Cardiac septum (tissue), 1 donor: ENCODE data around the gene APOL4. TPM values are rescaled to one million over a fixed set of nuclear protein-coding genes. Genes with fewer than 3 reads are reported as not detected.
"Not testable (repeated sequence)": the region's sequence is repeated elsewhere in the genome, so short reads cannot be mapped to it uniquely, and the experiment has no call there.

Experiments used
- DNase-seq: peaks from one replicate; pipeline ENCODE4 v3.0.0-alpha.2; 2020; ENCODE audit warnings: low spot score
- intact Hi-C: fragments of 100-400 bp; cut with DNase I; formaldehyde crosslinking; loops from one replicate; pipeline ENCODE4 v1.14.0; 2022
- long read RNA-seq: library from polyadenylated mRNA; unstranded; transcript quantifications from one replicate; pipeline ENCODE4 v2.0.0, GENCODE V29; 2021
- total RNA-seq: library from RNA; stranded (reverse); fragmentation: NEBNext Ultra II Directional; extraction: Animal tissue kit (Norgen Biotek cat#: 25700); gene quantifications from one replicate; pipeline ENCODE4 v1.2.1, GENCODE V29; 2021
- donor health status: DM: no; HTN: no; CAD: no.

APOL4 gene
- total RNA-seq = 6.1 TPM
- long read RNA-seq, partial matches to known transcripts = 9 of 10 reads
- long read RNA-seq, other reads (novel, unspliced or antisense) = 1 of 10 reads

GRCh38 chr22:36201630-36202319 is at the start of gene APOL4:
Gene APOL4 (minus strand): TSS chr22:36201809. CDS start chr22:36201734, 75 bp downstream.
- intact Hi-C loops = loop anchor here (5.0 kb wide), 2 partner anchors 36 to 56 kb away; partner anchors contain the start of gene APOL2
- DNase-seq = peak; percentile 91

GRCh38 chr22:36250292-36250960 is 48.8 kb upstream of the APOL4 start:
- intact Hi-C loops, DNase-seq: not testable (repeated sequence)

GRCh38 chr22:36249160-36249559 is 47.6 kb upstream of the APOL4 start:
- intact Hi-C loops = no loop called here
- DNase-seq = no peak

- no peak for DNase-seq
- intact Hi-C loops = no loop called here
These were observed 46.3 kb upstream of the APOL4 start for GRCh38 chr22:36247955-36248354.

- intact Hi-C loops = no loop called here
- no peak for DNase-seq
These were observed 45.1 kb upstream of the APOL4 start for GRCh38 chr22:36246718-36247117.

GRCh38 chr22:36245805-36246356 is 44.3 kb upstream of the APOL4 start:
- intact Hi-C loops = no loop called here
- DNase-seq = no peak

GRCh38 chr22:36244522-36245391 is 43.1 kb upstream of the APOL4 start:
- intact Hi-C loops = no loop called here
- peak; percentile 71 for DNase-seq

- DNase-seq = no peak
- intact Hi-C loops = no loop called here
These were observed 42.4 kb upstream of the APOL4 start for GRCh38 chr22:36243986-36244385.

GRCh38 chr22:36239401-36240171 is 38.0 kb upstream of the APOL4 start, which contains the start of gene APOL2:
Gene APOL2 (minus strand): TSS chr22:36239527. CDS start chr22:36233162, 6,365 bp downstream.
- DNase-seq = peak; percentile 96
- intact Hi-C loops = loop anchor here (5.0 to 10.0 kb wide), 3 partner anchors 37 to 95 kb away; partner anchors contain the start of gene APOL4

GRCh38 chr22:36239150-36239400 is 37.5 kb upstream of the APOL4 start:
- DNase-seq = no peak
- intact Hi-C loops = loop anchor here (5.0 to 10.0 kb wide), 3 partner anchors 37 to 94 kb away; partner anchors contain the start of gene APOL4

GRCh38 chr22:36238373-36239149 is 37.0 kb upstream of the APOL4 start:
- intact Hi-C loops = loop anchor here (5.0 to 10.0 kb wide), 3 partner anchors 36 to 94 kb away; partner anchors contain the start of gene APOL4
- DNase-seq = no peak

- DNase-seq = no peak
- intact Hi-C loops = loop anchor here (5.0 to 10.0 kb wide), 3 partner anchors 35 to 93 kb away; partner anchors contain the start of gene APOL4
These were observed 36.1 kb upstream of the APOL4 start for GRCh38 chr22:36237462-36238372.

- intact Hi-C loops = loop anchor here (5.0 to 10.0 kb wide), 3 partner anchors 34 to 92 kb away; partner anchors contain the start of gene APOL4
These were observed 35.0 kb upstream of the APOL4 start for GRCh38 chr22:36236388-36237319.

GRCh38 chr22:36235585-36235984 is 34.0 kb upstream of the APOL4 start:
- intact Hi-C loops = loop anchor here (5.0 to 10.0 kb wide), 3 partner anchors 33 to 91 kb away; partner anchors contain the start of gene APOL4
- no peak for DNase-seq

More at GRCh38 chr22:36236388-36237319, 35.0 kb upstream of the APOL4 start:
- DNase-seq = no peak

- intact Hi-C loops = loop anchor here (5.0 to 10.0 kb wide), 3 partner anchors 33 to 90 kb away; partner anchors contain the start of gene APOL4
- DNase-seq = no peak
These were observed 33.3 kb upstream of the APOL4 start for GRCh38 chr22:36234919-36235318.

GRCh38 chr22:36234213-36234612 is 32.6 kb upstream of the APOL4 start:
- intact Hi-C loops = loop anchor here (10.0 kb wide), 1 partner anchor 89 kb away; no protein-coding TSS in a partner anchor
- no peak for DNase-seq
